ENCODE results near the gene FIZ1.

GRCh38 chr19:55635856-55636440 is 36.6 kb upstream of the FIZ1 start:
- TF ChIP-seq EP300 (IDR thresholded peaks at IDR 0.05) = no peak
- TF ChIP-seq CTCF (IDR thresholded peaks at IDR 0.05) = no peak
- TF ChIP-seq POLR2A (IDR thresholded peaks at IDR 0.05) = no peak
- no peak for TF ChIP-seq POLR2AphosphoS5 (IDR thresholded peaks at IDR 0.05)
